ENCODE measurements around the gene KIR3DL1. TPM values are rescaled to one million over a fixed set of nuclear protein-coding genes. Genes with fewer than 3 reads are reported as not detected.
A peak's percentile ranks its signal among the peaks of the same experiment; 100 is the strongest.
"Not testable (repeated sequence)": the region's sequence is repeated elsewhere in the genome, so short reads cannot be mapped to it uniquely, and the experiment has no call there.

The KIR3DL1 gene
- total and polyA plus RNA-seq, 10 donors, result 0.07 to 6.3 (median 0.79) TPM; not detected in 1

GRCh38 chr19:54786091-54786723 lies 30.1 kb upstream of the KIR3DL1 start:
- H3K27ac ChIP-seq; H3K4me3 ChIP-seq; H3K4me1 ChIP-seq; intact Hi-C loops (cut with DNase I; ENCODE audit: low total_unique reads); H3K27me3 ChIP-seq (replicated peaks in 1 of 7); H3K36me3 ChIP-seq; DNase-seq: not testable (repeated sequence)
- 83 to 90% (median 87%) methylated on average over 15 to 24 of the region's 24 CpGs for WGBS, 5 donors
- H3K9me3 ChIP-seq, result peaks cover 0 to 12% (median 4%) of the 10 kb centered on the region in 8 donors

DNA sequence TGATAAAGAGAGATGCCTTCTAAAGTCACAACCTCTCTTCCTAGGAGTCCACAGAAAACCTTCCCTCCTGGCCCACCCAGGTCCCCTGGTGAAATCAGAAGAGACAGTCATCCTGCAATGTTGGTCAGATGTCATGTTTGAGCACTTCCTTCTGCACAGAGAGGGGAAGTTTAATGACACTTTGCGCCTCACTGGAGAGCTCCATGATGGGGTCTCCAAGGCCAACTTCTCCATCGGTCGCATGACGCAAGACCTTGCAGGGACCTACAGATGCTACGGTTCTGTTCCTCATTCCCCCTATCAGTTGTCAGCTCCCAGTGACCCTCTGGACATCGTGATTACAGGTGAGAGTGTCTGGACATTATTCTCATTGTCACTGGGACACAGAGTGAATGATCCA lies 28.1 kb upstream of the KIR3DL1 start:
- DNase-seq; H3K27me3 ChIP-seq (replicated peaks in 1 of 7); H3K9me3 ChIP-seq; intact Hi-C loops (cut with DNase I; ENCODE audit: low total_unique reads); H3K4me3 ChIP-seq; H3K36me3 ChIP-seq: not testable (repeated sequence)
- H3K27ac ChIP-seq, result peak overlapping the region in 1 of 8 donors; percentile 72
- H3K4me1 ChIP-seq, result peaks cover 0 to 11% (median 6%) of the 10 kb centered on the region in 6 donors
- 33 to 75% (median 58%) methylated on average over 5 to 6 of the region's 6 CpGs for WGBS, 5 donors

- Histone ChIP-seq H3K9me3 (no peaks in the 10 kb centered on the region), H3K36me3 (no peaks in the 10 kb centered on the region), H3K27ac (no peak overlapping the region), H3K27me3 (replicated peaks in 1 of 7) (peaks cover 0 to 7% (median 0%) of the 10 kb centered on the region in 7 donors), H3K4me3 (no peak overlapping the region), H3K4me1 (peaks cover 0 to 20% (median 6%) of the 10 kb centered on the region in 6 donors)
- intact Hi-C loops (cut with DNase I; ENCODE audit: low total_unique reads), result no loop called here
- WGBS, 5 donors, result 67 to 87% (median 80%) methylated on average over 5 of the region's 5 CpGs
- TF ChIP-seq POLR2AphosphoS5 (IDR thresholded peaks at IDR 0.05) (no peak), POLR2A (IDR thresholded peaks at IDR 0.05) (no peak)
- TF ChIP-seq, protein P1, sequence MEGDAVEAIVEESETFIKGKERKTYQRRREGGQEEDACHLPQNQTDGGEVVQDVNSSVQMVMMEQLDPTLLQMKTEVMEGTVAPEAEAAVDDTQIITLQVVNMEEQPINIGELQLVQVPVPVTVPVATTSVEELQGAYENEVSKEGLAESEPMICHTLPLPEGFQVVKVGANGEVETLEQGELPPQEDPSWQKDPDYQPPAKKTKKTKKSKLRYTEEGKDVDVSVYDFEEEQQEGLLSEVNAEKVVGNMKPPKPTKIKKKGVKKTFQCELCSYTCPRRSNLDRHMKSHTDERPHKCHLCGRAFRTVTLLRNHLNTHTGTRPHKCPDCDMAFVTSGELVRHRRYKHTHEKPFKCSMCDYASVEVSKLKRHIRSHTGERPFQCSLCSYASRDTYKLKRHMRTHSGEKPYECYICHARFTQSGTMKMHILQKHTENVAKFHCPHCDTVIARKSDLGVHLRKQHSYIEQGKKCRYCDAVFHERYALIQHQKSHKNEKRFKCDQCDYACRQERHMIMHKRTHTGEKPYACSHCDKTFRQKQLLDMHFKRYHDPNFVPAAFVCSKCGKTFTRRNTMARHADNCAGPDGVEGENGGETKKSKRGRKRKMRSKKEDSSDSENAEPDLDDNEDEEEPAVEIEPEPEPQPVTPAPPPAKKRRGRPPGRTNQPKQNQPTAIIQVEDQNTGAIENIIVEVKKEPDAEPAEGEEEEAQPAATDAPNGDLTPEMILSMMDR (IDR thresholded peaks at IDR 0.05 in 8 of 11, conservative IDR thresholded peaks at IDR 0.05 in 3 of 11), result no peak
- no peak for DNase-seq
Observed at GRCh38 chr19:54790711-54791110, 25.6 kb upstream of the KIR3DL1 start.

- no peaks in the 10 kb centered on the region for H3K36me3 ChIP-seq
- H3K4me3 ChIP-seq, result no peak overlapping the region
- peaks cover 0 to 1% (median 0%) of the 10 kb centered on the region in 7 donors for H3K27me3 ChIP-seq (replicated peaks in 1 of 7)
- no peaks in the 10 kb centered on the region for H3K9me3 ChIP-seq
- 75 to 91% (median 79%) methylated on average over 6 of the region's 6 CpGs for WGBS, 5 donors
- no peak for TF ChIP-seq POLR2AphosphoS5 (IDR thresholded peaks at IDR 0.05)
- TF ChIP-seq, protein P1 (IDR thresholded peaks at IDR 0.05 in 8 of 11, conservative IDR thresholded peaks at IDR 0.05 in 3 of 11), result no peak
- no peak for TF ChIP-seq POLR2A (IDR thresholded peaks at IDR 0.05)
- no peak for DNase-seq
- no peak overlapping the region for H3K27ac ChIP-seq
- intact Hi-C loops (cut with DNase I; ENCODE audit: low total_unique reads), result no loop called here
- peaks cover 0 to 22% (median 9%) of the 10 kb centered on the region in 6 donors for H3K4me1 ChIP-seq
Observed at GRCh38 chr19:54791476-54791875, 24.8 kb upstream of the KIR3DL1 start.

DNA sequence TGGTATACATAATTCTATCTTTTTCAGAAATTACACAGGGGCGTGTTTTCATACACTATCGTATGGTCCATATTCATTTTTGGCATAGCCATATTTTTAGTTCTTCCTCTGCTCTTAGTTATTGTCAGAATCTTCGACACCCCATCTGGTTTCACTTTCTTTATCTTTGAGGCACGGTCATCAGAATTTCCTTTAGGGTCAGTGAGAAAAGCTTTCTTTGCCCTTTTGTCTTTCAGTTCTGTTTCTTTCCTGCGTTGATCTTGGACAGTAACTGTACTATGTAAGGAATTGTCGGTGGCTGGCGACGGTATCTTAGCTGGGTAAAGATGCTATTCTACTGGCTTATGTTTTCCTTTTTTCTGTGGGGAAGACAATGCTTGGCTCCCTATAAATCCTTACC lies 23.5 kb upstream of the KIR3DL1 start:
- intact Hi-C loops (cut with DNase I; ENCODE audit: low total_unique reads), result no loop called here
- 6 to 18% (median 9%) methylated on average over 8 of the region's 8 CpGs for WGBS, 5 donors
- H3K27me3 ChIP-seq (replicated peaks in 1 of 7), result no peaks in the 10 kb centered on the region
- TF ChIP-seq POLR2A (IDR thresholded peaks at IDR 0.05) (peak in 1 of 3 donors; percentile 29), POLR2AphosphoS5 (IDR thresholded peaks at IDR 0.05) (no peak)
- TF ChIP-seq, protein P1 (IDR thresholded peaks at IDR 0.05 in 8 of 11, conservative IDR thresholded peaks at IDR 0.05 in 3 of 11), result no peak
- H3K4me3 ChIP-seq, result peak overlapping the region in 7 of 8 donors; percentile 4 to 55 (median 24)
- peak overlapping the region in 7 of 8 donors; percentile 3 to 84 (median 76) for H3K27ac ChIP-seq
- no peak for DNase-seq
- no peaks in the 10 kb centered on the region for H3K9me3 ChIP-seq
- H3K36me3 ChIP-seq, result no peaks in the 10 kb centered on the region
- H3K4me1 ChIP-seq, result peaks cover 0 to 22% (median 9%) of the 10 kb centered on the region in 6 donors
